Body of pancreas (tissue), 4 donors: Measurements from ENCODE around the gene SLC6A20. TPM values are rescaled to one million over a fixed set of nuclear protein-coding genes. Genes with fewer than 3 reads are reported as not detected.

ENCODE experiments used
- ATAC-seq: fragments of 150-250 bp; one replicate; pipeline ENCODE4 v1.9.1; 2016
- DNase-seq, 4 donors: peaks; one replicate each; pipeline ENCODE4 v3.0.0-alpha.2; 2019
- H3K27ac ChIP-seq, 4 donors: fragments of 200-600 bp; sonication (generic); 1 replicate in 3 of 4; 2 replicates in 1 of 4; pipeline versions ENCODE4 v1.5.1 to v1.6.1; 2016 to 2019; ENCODE audit warnings: mild to moderate bottlenecking in 1 of 4, mixed read lengths in 1 of 4, moderate library complexity in 1 of 4
- H3K27me3 ChIP-seq, 2 donors: fragments of 200-600 bp; sonication (generic); one replicate each; pipeline ENCODE4 v1.6.0; 2016; ENCODE audit warnings: mild to moderate bottlenecking in 1 of 2
- H3K36me3 ChIP-seq, 2 donors: fragments of 200-600 bp; sonication (generic); replicated peaks in 1 of 2; 2 replicates each; pipeline ENCODE4 v1.5.1; 2016; ENCODE audit warnings: low read depth in 2 of 2; ENCODE audit not compliant: insufficient read depth in 1 of 2
- H3K4me1 ChIP-seq: fragments of 200-600 bp; sonication (generic); one replicate; pipeline ENCODE4 v1.6.0; 2016
- H3K4me3 ChIP-seq, 2 donors: fragments of 200-600 bp; sonication (generic); 1 replicate in 1 of 2; 2 replicates in 1 of 2; pipeline ENCODE4 v1.5.1; 2016 to 2019
- H3K9me3 ChIP-seq, 3 donors: fragments of 200-600 bp; sonication (generic); 1 replicate in 2 of 3; 2 replicates in 1 of 3; pipeline ENCODE4 v1.5.1; 2016
- POLR2A ChIP-seq, 3 donors: fragments of 450-650 bp; IDR thresholded peaks; one replicate each; pipeline ENCODE4 v1.6.1; 2016; ENCODE audit warnings: antibody characterized with exemption in 3 of 3, mild to moderate bottlenecking in 2 of 3
- WGBS, 2 donors: methylation state at CpG; one replicate each; pipeline ENCODE4 v1.1.5; 2017; 5-methylcytosine and 5-hydroxymethylcytosine counted together
- intact Hi-C: fragments of 100-400 bp; cut with DNase I; formaldehyde crosslinking; loops from one replicate; pipeline ENCODE4 v1.15.1; 2023
- total RNA-seq, 2 donors: library from RNA; depleted of rRNA; stranded (reverse); fragments of >200 nt; gene quantifications; one replicate each; pipeline ENCODE4 v1.1.0, GENCODE V29; 2016
- TF ChIP-seq, protein P1 (sequence below), 7 experiments: fragments of 450-650 bp in 4 of 7; fragments of 200-600 bp in 3 of 7; sonication (generic) in 3 of 7; IDR thresholded peaks; one replicate each; pipeline ENCODE4 v1.5.1; 2016 to 2019; ENCODE audit warnings: antibody characterized with exemption in 7 of 7

Gene SLC6A20
- total RNA-seq, 2 donors from 2014 or later, result 4.7 to 5.3 TPM

DNA sequence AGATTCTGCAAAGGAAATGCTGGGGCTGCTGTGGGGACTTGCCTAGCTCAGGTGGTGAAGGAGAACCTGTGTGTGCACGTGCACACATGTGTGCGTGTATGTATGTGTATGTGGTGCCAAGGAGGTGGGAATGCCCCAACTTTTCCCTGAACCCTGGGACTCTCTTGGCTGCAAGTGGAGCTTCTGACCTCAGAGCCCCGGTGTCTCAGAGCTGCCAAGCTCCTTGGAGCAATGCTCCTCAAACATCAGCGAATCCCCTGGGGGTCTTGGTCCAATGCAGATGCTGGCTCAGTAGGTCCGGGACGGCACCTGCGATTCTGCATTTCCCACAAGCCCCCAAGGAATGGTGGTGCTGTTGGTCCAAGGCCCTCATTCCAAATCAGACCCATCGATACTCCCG, 5.8 kb upstream of the SLC6A20 start:
- Histone ChIP-seq H3K9me3 (no peaks in the 10 kb centered on the region), H3K4me1 (peaks cover 1% of the 10 kb centered on the region), H3K27ac (no peak overlapping the region), H3K27me3 (peaks cover 0 to under 1% of the 10 kb centered on the region in 2 donors), H3K4me3 (no peak overlapping the region), H3K36me3 (no peaks in the 10 kb centered on the region)
- DNase-seq (no peak), ATAC-seq (no peak)
- TF ChIP-seq, protein P1, sequence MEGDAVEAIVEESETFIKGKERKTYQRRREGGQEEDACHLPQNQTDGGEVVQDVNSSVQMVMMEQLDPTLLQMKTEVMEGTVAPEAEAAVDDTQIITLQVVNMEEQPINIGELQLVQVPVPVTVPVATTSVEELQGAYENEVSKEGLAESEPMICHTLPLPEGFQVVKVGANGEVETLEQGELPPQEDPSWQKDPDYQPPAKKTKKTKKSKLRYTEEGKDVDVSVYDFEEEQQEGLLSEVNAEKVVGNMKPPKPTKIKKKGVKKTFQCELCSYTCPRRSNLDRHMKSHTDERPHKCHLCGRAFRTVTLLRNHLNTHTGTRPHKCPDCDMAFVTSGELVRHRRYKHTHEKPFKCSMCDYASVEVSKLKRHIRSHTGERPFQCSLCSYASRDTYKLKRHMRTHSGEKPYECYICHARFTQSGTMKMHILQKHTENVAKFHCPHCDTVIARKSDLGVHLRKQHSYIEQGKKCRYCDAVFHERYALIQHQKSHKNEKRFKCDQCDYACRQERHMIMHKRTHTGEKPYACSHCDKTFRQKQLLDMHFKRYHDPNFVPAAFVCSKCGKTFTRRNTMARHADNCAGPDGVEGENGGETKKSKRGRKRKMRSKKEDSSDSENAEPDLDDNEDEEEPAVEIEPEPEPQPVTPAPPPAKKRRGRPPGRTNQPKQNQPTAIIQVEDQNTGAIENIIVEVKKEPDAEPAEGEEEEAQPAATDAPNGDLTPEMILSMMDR (IDR thresholded peaks at IDR 0.05), result no peak
- TF ChIP-seq POLR2A (IDR thresholded peaks at IDR 0.05), result no peak
- intact Hi-C loops, result no loop called here
- WGBS, 2 donors, result 93 to 94% methylated on average over 9 of the region's 9 CpGs

DNA sequence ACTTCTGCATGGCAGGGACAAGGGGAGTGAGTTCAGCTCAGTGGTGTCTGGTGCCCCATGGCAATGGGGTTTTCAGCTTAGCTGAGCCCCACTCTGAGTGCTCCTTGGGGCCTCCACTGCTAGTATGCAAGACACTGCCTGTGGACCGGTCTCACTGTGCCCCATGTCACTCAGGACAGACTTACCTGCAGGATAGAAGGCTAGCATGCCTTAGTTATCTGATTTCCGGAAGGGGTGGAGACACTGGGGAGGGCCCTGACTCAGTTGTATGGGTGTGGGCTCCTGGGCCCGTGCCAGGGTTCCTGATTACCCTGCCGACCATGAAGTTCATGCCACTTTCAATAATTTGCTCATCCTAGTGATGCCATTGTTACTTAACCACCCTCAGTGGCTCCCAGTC, 4.3 kb upstream of the SLC6A20 start:
- TF ChIP-seq, protein P1 (IDR thresholded peaks at IDR 0.05), result no peak
- TF ChIP-seq POLR2A (IDR thresholded peaks at IDR 0.05), result no peak
- ATAC-seq (no peak), DNase-seq (no peak)
- Histone ChIP-seq H3K36me3 (no peaks in the 10 kb centered on the region), H3K27ac (no peak overlapping the region), H3K9me3 (no peaks in the 10 kb centered on the region), H3K4me1 (peaks cover 17% of the 10 kb centered on the region), H3K4me3 (no peak overlapping the region), H3K27me3 (peaks cover 0 to 9% of the 10 kb centered on the region in 2 donors)
- 59% methylated on average over 4 of the region's 4 CpGs; no CpG with 5 or more reads in 1 of the 2 donors for WGBS, 2 donors
- intact Hi-C loops, result no loop called here

DNA sequence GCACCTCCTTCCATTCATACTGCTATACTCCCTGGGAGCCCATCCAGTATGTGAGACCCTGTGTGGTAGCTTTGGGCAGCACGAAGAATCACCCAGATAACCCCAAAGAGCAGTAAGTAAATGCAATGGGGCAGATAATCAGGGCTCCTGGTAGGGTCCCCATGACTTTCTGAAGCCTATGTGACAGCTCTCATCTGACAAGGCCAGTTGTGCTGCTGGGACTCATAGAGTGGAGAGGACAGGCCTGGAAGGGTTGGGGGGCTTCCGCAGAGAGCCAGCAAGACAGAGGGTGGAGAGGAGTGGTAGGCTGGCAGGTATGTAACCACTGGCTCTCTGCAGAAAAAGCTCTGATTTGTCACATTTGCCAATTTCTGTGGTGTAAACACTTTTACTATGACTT, 3.2 kb upstream of the SLC6A20 start:
- 93 to 95% methylated on average over 2 of the region's 2 CpGs for WGBS, 2 donors
- intact Hi-C loops, result no loop called here
- peaks cover 0 to 9% of the 10 kb centered on the region in 2 donors for H3K27me3 ChIP-seq
- H3K4me1 ChIP-seq, result peaks cover 21% of the 10 kb centered on the region
- TF ChIP-seq POLR2A (IDR thresholded peaks at IDR 0.05), result no peak
- TF ChIP-seq, protein P1 (IDR thresholded peaks at IDR 0.05), result no peak
- no peak for ATAC-seq
- H3K4me3 ChIP-seq, result no peak overlapping the region
- no peaks in the 10 kb centered on the region for H3K36me3 ChIP-seq
- DNase-seq, result no peak
- H3K9me3 ChIP-seq, result no peaks in the 10 kb centered on the region
- no peak overlapping the region for H3K27ac ChIP-seq

DNA sequence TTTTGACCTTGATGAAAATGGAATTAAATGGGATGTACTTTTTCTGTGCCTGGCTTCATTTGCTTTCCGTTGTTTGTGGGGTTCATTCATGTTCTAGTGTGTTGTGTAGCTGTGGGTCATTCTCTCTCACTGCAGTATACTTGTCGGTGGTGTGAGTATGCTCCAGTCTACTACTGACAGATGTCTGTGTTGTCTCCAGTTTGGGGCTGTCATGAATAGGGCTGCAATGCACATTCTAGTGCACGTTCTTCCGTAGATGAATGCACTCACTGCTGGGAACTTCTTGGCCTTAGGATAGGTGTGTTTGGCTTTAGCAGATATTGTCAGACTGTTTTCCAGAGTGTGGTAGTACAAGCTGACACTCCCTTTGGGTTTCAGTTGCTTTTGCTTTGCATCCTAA, 1.7 kb upstream of the SLC6A20 start:
- Histone ChIP-seq H3K4me1 (peaks cover 23% of the 10 kb centered on the region), H3K36me3 (no peaks in the 10 kb centered on the region), H3K9me3 (no peaks in the 10 kb centered on the region), H3K27ac (no peak overlapping the region), H3K27me3 (peaks cover 0 to 9% of the 10 kb centered on the region in 2 donors), H3K4me3 (no peak overlapping the region)
- DNase-seq (no peak), ATAC-seq (no peak)
- 59 to 60% methylated on average over 4 of the region's 4 CpGs for WGBS, 2 donors
- TF ChIP-seq, protein P1 (IDR thresholded peaks at IDR 0.05), result no peak
- TF ChIP-seq POLR2A (IDR thresholded peaks at IDR 0.05), result no peak
- intact Hi-C loops, result no loop called here

DNA sequence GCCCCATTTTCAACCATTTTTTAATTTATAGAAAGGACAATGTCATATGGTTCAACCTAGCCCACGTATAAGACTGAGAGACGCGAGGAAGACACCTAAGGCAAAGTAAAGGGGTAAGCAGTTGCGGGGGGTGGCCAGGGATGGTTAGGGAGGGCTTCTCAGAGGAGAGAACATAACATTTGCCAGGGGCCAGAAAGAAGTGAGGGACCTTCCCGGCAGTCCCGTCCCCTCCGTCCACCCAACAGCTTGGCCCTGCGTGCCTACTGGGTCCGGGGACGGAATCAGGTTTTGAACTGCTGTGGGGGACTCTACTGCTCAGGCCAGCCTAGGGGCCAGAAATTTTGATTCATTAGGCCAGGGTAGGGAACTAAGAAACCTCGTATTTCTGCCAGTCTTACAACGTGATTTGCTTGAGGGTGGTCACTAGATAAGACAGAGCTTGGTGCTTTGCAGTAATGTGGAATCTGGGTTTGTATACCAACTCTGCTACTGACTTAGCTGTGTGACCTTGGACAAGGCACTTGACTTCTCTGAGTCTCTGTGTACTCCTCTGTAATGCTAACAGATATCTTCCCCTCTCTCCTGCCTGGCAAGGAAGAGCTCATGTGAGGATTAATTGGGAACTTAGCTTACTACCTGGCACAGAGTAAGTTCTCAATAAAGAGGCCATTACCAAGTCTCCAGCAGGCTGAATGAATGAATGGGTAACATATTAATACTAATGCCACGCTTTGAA, 734 bp upstream of the SLC6A20 start:
- H3K27me3 ChIP-seq, result peaks cover 0 to 9% of the 10 kb centered on the region in 2 donors
- H3K9me3 ChIP-seq, result no peaks in the 10 kb centered on the region
- no peak for DNase-seq
- peaks cover 33% of the 10 kb centered on the region for H3K4me1 ChIP-seq
- H3K27ac ChIP-seq, result no peak overlapping the region
- no peak for ATAC-seq
- 56 to 62% methylated on average over 13 of the region's 13 CpGs for WGBS, 2 donors
- intact Hi-C loops, result no loop called here
- H3K36me3 ChIP-seq, result no peaks in the 10 kb centered on the region
- no peak overlapping the region for H3K4me3 ChIP-seq
- TF ChIP-seq, protein P1 (IDR thresholded peaks at IDR 0.05), result no peak
- TF ChIP-seq POLR2A (IDR thresholded peaks at IDR 0.05), result no peak
